RPMI7951 (cell line): ENCODE data around the gene LY6G6C. TPM values are rescaled to one million over a fixed set of nuclear protein-coding genes. Genes with fewer than 3 reads are reported as not detected.
"Not testable (repeated sequence)": the region's sequence is repeated elsewhere in the genome, so short reads cannot be mapped to it uniquely, and the experiment has no call there.

Experiments used
- DNase-seq: peaks from one replicate; pipeline ENCODE4 v3.0.0-alpha.2; 2012; ENCODE audit warnings: low read depth
- total RNA-seq: library from RNA; depleted of rRNA; stranded (reverse); fragments of >200 nt; shearing (Covaris generic); gene quantifications from 2 replicates; pipeline ENCODE4 v1.2.3, GENCODE V29; 2014

LY6G6C gene
- total RNA-seq, 1 experiment from 2014 or later, result not detected

DNA sequence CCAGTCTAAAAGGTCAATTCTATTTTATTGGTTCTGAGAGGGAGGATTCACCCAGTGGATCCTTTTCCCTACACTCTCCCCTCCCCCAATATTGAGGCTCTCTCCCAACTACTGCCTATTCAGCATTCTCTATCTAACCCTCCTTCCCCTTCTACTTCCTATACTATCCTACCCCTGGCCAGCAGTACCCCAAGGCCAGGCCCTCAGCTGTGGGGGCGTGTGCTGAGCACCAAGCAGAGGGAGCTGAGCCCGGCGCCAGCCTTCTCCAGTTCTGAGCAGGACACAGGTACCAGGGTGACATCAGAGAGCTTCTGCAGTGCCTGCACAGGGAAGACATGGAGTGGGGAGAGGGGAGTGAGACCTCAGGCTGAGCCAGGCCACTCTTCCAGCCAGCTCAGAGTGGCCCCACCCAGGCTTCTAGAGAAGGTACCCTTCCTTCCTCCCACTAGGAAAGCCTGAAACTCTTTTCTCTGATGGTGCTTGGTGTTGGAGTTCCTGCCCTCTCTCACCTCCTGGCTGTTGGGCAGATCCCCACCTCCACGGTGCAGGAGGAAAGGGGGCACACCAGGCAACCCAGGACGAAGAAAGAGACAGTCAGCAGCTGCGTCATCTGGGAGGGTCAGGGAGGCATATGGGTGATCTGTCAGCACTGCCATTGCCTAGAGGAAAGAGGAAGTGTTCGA lies 5.6 kb upstream of the LY6G6C start:
- DNase-seq, result no peak

GRCh38 chr6:31725502-31726350 lies 4.2 kb upstream of the LY6G6C start:
- DNase-seq, result no peak

DNA sequence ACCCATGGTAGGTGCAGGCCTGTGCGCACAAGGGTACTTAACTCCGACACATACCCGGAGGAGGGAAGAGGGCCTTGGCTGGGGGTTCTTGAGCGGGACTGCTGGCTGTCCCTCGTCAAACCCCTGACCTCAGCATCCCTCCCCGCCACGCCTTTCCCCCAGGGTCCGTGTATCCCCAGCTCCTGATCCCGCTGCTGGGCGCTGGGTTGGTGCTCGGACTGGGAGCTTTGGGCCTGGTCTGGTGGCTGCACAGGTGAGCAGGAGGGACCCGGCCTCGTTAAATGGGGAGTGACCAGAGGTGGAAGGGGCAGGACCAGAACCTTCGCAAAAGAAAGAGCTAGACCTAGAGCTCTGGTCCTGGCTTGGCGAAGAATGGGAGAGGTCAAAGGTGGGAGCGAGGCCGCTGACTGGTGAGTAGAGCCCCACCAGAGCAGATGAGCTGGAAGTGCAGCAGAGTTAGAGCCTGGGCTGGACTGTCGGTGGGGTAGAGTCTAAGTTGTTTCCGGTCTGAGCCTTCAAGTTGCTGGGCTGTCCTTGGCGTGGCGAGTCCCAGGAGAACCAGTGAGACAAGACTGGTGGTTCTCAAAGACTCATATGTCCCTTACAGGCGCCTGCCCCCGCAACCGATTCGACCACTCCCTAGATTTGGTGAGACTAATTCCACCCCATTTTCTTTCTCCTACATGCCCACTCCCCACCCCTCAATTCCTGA lies 2.6 kb upstream of the LY6G6C start:
- DNase-seq, result no peak

GRCh38 chr6:31723245-31723979 lies 1.9 kb upstream of the LY6G6C start, which contains the start of gene MPIG6B:
Gene MPIG6B (plus strand): TSS chr6:31723373. CDS start chr6:31723384, 11 bp downstream.
- no peak for DNase-seq

DNA sequence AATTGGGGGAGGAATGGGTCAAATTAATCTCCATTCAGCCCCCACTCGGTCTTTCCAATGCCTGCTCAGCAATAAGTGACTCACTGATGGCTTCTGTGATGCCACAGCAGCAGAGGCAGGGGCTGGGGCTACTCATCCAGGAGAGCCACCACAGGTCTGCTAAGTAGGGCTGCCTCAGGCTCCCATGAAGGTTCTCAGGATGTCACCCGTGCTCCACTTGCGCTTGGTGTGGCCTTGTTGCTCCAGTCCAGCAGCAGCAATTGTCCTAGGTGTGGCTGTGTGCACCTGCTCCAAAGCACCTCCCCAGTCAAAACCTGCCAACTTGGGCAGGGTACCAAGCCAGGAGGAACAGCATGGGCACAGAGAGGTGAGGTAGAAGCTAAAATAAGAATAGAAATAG lies 627 bp upstream of the LY6G6C start:
- DNase-seq, result no peak

- no peak for DNase-seq
Observed at GRCh38 chr6:31720196-31720770, 1.3 kb downstream of the LY6G6C start.

- no peak for DNase-seq
Observed at GRCh38 chr6:31719001-31719400, 2.5 kb downstream of the LY6G6C start.

- no peak for DNase-seq
Observed at GRCh38 chr6:31718265-31718664, 3.3 kb downstream of the LY6G6C start.

DNA sequence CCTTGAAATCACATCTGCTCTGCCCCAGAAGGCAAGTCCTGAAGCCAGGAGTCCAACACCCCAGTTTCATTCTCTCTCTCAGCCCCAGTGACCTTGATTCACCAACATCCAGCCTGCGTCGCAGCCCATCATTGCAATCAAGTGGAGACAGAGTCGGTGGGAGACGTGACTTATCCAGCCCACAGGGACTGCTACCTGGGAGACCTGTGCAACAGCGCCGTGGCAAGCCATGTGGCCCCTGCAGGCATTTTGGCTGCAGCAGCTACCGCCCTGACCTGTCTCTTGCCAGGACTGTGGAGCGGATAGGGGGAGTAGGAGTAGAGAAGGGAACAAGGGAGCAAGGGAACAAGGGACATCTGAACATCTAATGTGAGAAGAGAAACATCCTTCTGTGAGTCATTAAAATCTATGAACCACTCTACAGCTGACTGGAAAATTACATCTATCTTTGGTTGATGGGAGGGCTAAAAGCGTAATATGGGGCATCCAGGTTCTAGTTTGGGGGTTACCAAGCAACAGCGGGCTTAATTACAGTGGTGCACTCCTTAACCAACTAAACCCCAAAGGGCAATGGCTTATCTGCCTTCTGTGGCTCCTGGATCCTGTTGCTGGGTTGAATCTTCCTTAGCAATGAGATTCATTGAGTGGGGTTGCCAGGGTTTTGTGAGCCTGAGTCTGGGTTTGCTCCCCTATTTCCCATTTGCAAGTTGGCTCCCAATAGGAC lies 3.9 kb downstream of the LY6G6C start:
- DNase-seq, result no peak

- no peak for DNase-seq
Observed at GRCh38 chr6:31715022-31715958, 6.3 kb downstream of the LY6G6C start, which contains the start of gene LY6G6D. Gene LY6G6D (plus strand): TSS chr6:31715348. CDS start chr6:31715356, 8 bp downstream.

- DNase-seq, result no peak
Observed at GRCh38 chr6:31713991-31714684, 7.4 kb downstream of the LY6G6C start.

- DNase-seq, result no peak
Observed at GRCh38 chr6:31713465-31713864, 8.1 kb downstream of the LY6G6C start.

DNA sequence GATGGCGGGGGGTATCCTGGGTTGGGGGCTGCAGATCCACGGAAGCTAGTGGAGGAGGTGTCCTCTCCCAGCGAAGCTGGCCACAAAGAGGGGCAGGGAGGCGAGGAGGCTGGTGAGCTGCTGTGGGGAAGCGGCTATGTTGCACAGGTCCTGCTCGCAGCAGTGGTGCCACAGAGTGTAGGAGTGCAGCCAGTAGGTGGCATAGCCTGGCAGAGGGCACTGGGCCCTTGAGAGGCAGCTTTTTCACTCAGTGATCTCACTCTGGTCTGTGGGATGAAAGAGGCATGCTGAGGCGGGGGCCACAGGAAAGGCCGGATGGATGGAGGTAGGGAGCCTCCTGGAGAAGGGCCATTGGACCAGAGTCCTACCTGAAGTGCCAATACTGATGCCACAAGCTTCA lies 9.2 kb downstream of the LY6G6C start:
- no peak for DNase-seq

- no peak for DNase-seq
Observed at GRCh38 chr6:31711233-31711632, 10.3 kb downstream of the LY6G6C start.

DNA sequence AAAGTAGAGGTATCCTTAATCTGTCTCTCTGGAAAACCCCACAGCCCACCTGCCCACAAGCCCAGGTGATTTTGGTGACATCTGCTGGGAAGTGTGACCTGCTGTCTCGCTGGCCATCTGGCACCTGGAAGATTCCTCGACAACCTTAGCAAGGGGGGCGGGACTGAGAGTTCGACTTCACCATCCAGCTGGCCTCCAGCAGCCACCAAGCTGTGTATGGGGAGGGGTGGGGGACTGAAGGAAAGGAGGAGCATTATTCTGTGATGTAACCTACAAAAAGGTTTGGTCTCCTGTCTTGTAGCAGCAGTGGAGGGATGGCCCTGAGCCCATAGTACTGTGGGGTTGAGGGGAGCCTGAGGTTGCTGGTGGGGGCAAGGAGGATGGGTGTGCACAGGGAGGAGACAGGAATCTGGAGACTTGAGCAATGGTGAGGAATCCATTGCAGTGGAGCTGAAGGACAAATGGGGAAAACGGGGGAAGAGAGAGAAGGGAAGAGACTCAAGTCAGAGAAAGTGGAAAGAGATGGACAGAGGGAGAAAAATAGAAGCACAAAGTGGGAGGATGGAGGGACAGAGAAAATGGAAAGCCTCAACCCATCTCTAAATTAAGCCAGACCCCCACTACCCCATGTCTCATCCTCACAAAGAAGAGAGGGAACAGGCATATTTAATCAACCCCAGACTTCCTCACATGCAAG lies 10.9 kb downstream of the LY6G6C start:
- DNase-seq, result no peak

GRCh38 chr6:31709157-31709556 lies 12.4 kb downstream of the LY6G6C start:
- DNase-seq, result not testable (repeated sequence)

DNA sequence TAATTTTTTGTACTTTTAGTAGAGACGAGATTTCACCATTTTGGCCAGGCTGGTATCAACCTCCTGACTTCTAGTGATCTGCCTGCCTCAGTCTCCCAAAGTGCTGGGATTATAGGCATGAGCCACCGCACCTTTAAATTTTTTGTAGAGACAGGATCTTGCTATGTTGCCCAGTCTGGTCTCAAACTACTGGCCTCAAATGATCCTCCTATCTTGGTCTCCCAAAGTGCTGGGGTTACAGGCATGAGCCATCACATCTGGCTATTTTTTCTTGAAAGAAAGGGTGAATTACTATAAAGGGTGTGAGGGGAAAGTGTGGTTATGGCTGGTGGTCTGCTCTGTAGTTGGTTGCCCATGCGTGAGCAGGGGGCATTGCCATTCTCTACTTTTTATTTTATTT lies 13.3 kb downstream of the LY6G6C start:
- no peak for DNase-seq

- DNase-seq, result no peak
Observed at GRCh38 chr6:31707701-31708100, 13.8 kb downstream of the LY6G6C start.
